Measurements from ENCODE around the gene TAOK2.

Gene TAOK2

GRCh38 chr16:30031477-30031918, 57.8 kb downstream of the TAOK2 start:
- no peaks in the 10 kb centered on the region for H3K9me2 ChIP-seq (replicated peaks; ENCODE audit: control insufficient read depth, low read length)
- H3K27ac ChIP-seq (ENCODE audit: low read depth, low read length): no peak overlapping the region
- no peaks in the 10 kb centered on the region for H3K79me2 ChIP-seq (ENCODE audit: control insufficient read depth, low read length)
- 0 out of 2 replicates have a peak, but pooled peaks cover 3% of the 10 kb centered on the region for H3K4me1 ChIP-seq (ENCODE audit: control insufficient read depth, low read length)
- no peaks in the 10 kb centered on the region for H3K36me3 ChIP-seq (ENCODE audit: control insufficient read depth, low read length)
- no peak overlapping the region for H3K4me3 ChIP-seq (ENCODE audit: low read length)
- no peak for TF ChIP-seq EZH2phosphoT487 (IDR thresholded peaks at IDR 0.05; ENCODE audit: borderline replicate concordance, low read length)
- no peak for TF ChIP-seq CTCF (IDR thresholded peaks at IDR 0.05; ENCODE audit: low read depth, low read length, poor library complexity, severe bottlenecking)
- H3F3A ChIP-seq (ENCODE audit: control insufficient read depth, insufficient read depth): no peaks in the 10 kb centered on the region
- H4K20me1 ChIP-seq (ENCODE audit: control insufficient read depth, insufficient read depth, low read depth, low read length): no peaks in the 10 kb centered on the region
- peaks cover 45% of the 10 kb centered on the region for H3K27me3 ChIP-seq (ENCODE audit: control insufficient read depth, low read length)
- H3K4me2 ChIP-seq (ENCODE audit: low read length): no peak overlapping the region
- peaks cover 4% of the 10 kb centered on the region; the same call in 1 of the 2 replicates for H3K9me3 ChIP-seq (ENCODE audit: control insufficient read depth, insufficient read depth, low read length)

DNA sequence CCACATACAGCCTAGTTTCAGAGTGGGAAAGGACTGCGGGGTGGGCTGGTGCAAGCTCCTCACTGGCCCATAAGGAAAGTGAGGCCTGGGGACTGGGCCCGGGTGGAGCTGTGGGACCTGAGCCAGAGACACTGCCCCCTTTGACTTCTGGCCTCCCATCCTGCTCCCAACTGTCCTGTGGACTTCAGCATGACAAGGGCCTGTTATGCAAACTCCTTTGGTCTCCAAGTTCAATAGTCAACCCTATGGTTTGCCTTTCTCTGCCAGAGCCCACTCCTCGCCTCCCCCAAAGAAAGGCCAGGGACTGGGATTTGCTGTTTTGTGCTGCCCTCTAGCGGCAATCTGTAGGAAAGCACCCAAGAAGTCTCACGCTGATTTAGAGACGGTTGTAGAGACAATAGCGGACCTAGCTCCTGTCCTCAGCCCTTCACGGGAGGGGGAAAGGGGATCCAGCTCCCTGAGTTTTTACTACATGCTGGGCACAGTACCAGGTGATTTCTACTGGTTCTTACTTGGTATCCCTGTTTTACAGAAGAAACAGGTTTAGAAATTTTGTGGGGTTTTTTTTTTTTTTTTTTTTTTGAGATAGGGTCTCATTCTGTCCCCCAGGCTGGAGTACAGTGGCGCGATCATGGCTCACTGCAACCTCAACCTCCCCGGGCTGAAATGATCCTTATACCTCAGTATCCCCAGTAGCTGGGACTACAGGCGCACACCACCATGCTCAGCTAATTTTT, 58.6 kb downstream of the TAOK2 start:
- Histone ChIP-seq H3K4me1 (ENCODE audit: control insufficient read depth, low read length) (0 out of 2 replicates have a peak, but pooled peaks cover 3% of the 10 kb centered on the region), H3K4me3 (ENCODE audit: low read length) (no peak overlapping the region), H3K27ac (ENCODE audit: low read depth, low read length) (no peak overlapping the region), H3K4me2 (ENCODE audit: low read length) (no peak overlapping the region), H3K27me3 (ENCODE audit: control insufficient read depth, low read length) (peaks cover 38% of the 10 kb centered on the region), H3K9me3 (ENCODE audit: control insufficient read depth, insufficient read depth, low read length) (peaks cover 4% of the 10 kb centered on the region; the same call in 1 of the 2 replicates), H4K20me1 (ENCODE audit: control insufficient read depth, insufficient read depth, low read depth, low read length) (no peaks in the 10 kb centered on the region), H3F3A (ENCODE audit: control insufficient read depth, insufficient read depth) (no peaks in the 10 kb centered on the region), H3K79me2 (ENCODE audit: control insufficient read depth, low read length) (no peaks in the 10 kb centered on the region), H3K36me3 (ENCODE audit: control insufficient read depth, low read length) (no peaks in the 10 kb centered on the region), H3K9me2 (replicated peaks; ENCODE audit: control insufficient read depth, low read length) (no peaks in the 10 kb centered on the region)
- TF ChIP-seq EZH2phosphoT487 (IDR thresholded peaks at IDR 0.05; ENCODE audit: borderline replicate concordance, low read length) (no peak), CTCF (IDR thresholded peaks at IDR 0.05; ENCODE audit: low read depth, low read length, poor library complexity, severe bottlenecking) (peak; percentile 97)

GRCh38 chr16:30033270-30033669, 59.6 kb downstream of the TAOK2 start:
- Histone ChIP-seq H3K79me2 (ENCODE audit: control insufficient read depth, low read length) (no peaks in the 10 kb centered on the region), H3F3A (ENCODE audit: control insufficient read depth, insufficient read depth) (no peaks in the 10 kb centered on the region), H3K9me3 (ENCODE audit: control insufficient read depth, insufficient read depth, low read length) (peaks cover 4% of the 10 kb centered on the region; the same call in 1 of the 2 replicates), H3K4me3 (ENCODE audit: low read length) (no peak overlapping the region), H3K27me3 (ENCODE audit: control insufficient read depth, low read length) (peaks cover 28% of the 10 kb centered on the region), H3K27ac (ENCODE audit: low read depth, low read length) (no peak overlapping the region), H4K20me1 (ENCODE audit: control insufficient read depth, insufficient read depth, low read depth, low read length) (no peaks in the 10 kb centered on the region), H3K36me3 (ENCODE audit: control insufficient read depth, low read length) (no peaks in the 10 kb centered on the region), H3K4me2 (ENCODE audit: low read length) (no peak overlapping the region), H3K4me1 (ENCODE audit: control insufficient read depth, low read length) (0 out of 2 replicates have a peak, but pooled peaks cover 3% of the 10 kb centered on the region), H3K9me2 (replicated peaks; ENCODE audit: control insufficient read depth, low read length) (no peaks in the 10 kb centered on the region)
- TF ChIP-seq CTCF (IDR thresholded peaks at IDR 0.05; ENCODE audit: low read depth, low read length, poor library complexity, severe bottlenecking): no peak
- TF ChIP-seq EZH2phosphoT487 (IDR thresholded peaks at IDR 0.05; ENCODE audit: borderline replicate concordance, low read length): no peak

Measured in DOHH2 (cell line).